GM23338 (cell line): Measurements from ENCODE around the gene ATXN7L1. TPM values are rescaled to one million over a fixed set of nuclear protein-coding genes. Genes with fewer than 3 reads are reported as not detected.

Experiments
- ATAC-seq: fragments of 200-7000 bp; cut with Tn5 transposase; 3 replicates; pipeline ENCODE4 v1.9.1; 2020
- DNase-seq: peaks from one replicate; pipeline ENCODE4 v3.0.0-alpha.2; 2015; ENCODE audit warnings: low spot score
- H2AFZ ChIP-seq: fragments of 200-600 bp; sonication (generic); 2 replicates; pipeline ENCODE4 v1.8.0; 2016; ENCODE audit warnings: antibody characterized with exemption, mild to moderate bottlenecking, moderate library complexity
- H3F3A ChIP-seq: fragments of 200-600 bp; sonication (generic); replicated peaks from 2 replicates; pipeline ENCODE4 v1.8.0; 2017; ENCODE audit warnings: antibody characterized with exemption, mixed run types, low read depth
- H3K27ac ChIP-seq: fragments of 200-600 bp; sonication (generic); 2 replicates; pipeline ENCODE4 v1.6.1; 2016; ENCODE audit warnings: low read depth
- H3K27me3 ChIP-seq: fragments of 200-600 bp; sonication (generic); 2 replicates; pipeline ENCODE4 v1.8.0; 2016; ENCODE audit warnings: mild to moderate bottlenecking, mixed run types, moderate library complexity; ENCODE audit not compliant: insufficient read depth
- H3K36me3 ChIP-seq: fragments of 200-600 bp; sonication (generic); 2 replicates; pipeline ENCODE4 v1.8.0; 2016; ENCODE audit warnings: mild to moderate bottlenecking; ENCODE audit not compliant: insufficient read depth
- H3K4me1 ChIP-seq: fragments of 200-600 bp; sonication (generic); 2 replicates; pipeline ENCODE4 v1.8.0; 2016; ENCODE audit warnings: mild to moderate bottlenecking, moderate library complexity; ENCODE audit not compliant: insufficient read depth
- H3K4me2 ChIP-seq: fragments of 200-600 bp; sonication (generic); 2 replicates; pipeline ENCODE4 v1.7.1; 2017; ENCODE audit warnings: mixed run types
- H3K4me3 ChIP-seq: fragments of 200-600 bp; sonication (generic); 2 replicates; pipeline ENCODE4 v1.6.1; 2016; ENCODE audit warnings: mixed run types
- H3K79me2 ChIP-seq: fragments of 200-600 bp; sonication (generic); replicated peaks from 2 replicates; pipeline ENCODE4 v1.8.0; 2017; ENCODE audit warnings: mild to moderate bottlenecking; ENCODE audit not compliant: insufficient read depth
- H3K9me2 ChIP-seq: fragments of 200-600 bp; sonication (generic); 2 replicates; pipeline ENCODE4 v1.8.0; 2017; ENCODE audit not compliant: insufficient read depth
- H4K20me1 ChIP-seq: fragments of 200-600 bp; sonication (generic); replicated peaks from 2 replicates; pipeline ENCODE4 v1.8.0; 2017; ENCODE audit warnings: mild to moderate bottlenecking; ENCODE audit not compliant: insufficient read depth
- H3K27ac Mint-ChIP-seq: 2 replicates; pipeline ENCODE4 v1.8.0; 2020; ENCODE audit warnings: inconsistent platforms, mild to moderate bottlenecking, moderate library complexity, mixed read lengths
- H3K27me3 Mint-ChIP-seq: 3 replicates; pipeline ENCODE4 v1.8.0; 2022; ENCODE audit warnings: low read depth, mild to moderate bottlenecking, moderate library complexity, mixed read lengths, inconsistent platforms; ENCODE audit not compliant: insufficient read depth, poor library complexity
- H3K36me3 Mint-ChIP-seq: 3 replicates; pipeline ENCODE4 v1.8.0; 2021; ENCODE audit warnings: low read depth, mild to moderate bottlenecking, inconsistent platforms, moderate library complexity, mixed read lengths
- H3K4me1 Mint-ChIP-seq: 3 replicates; pipeline ENCODE4 v1.8.0; 2020; ENCODE audit warnings: mild to moderate bottlenecking, inconsistent platforms, mixed read lengths
- H3K4me3 Mint-ChIP-seq: 3 replicates; pipeline ENCODE4 v1.8.0; 2021; ENCODE audit warnings: moderate library complexity, mild to moderate bottlenecking, inconsistent platforms, mixed read lengths
- H3K9me3 Mint-ChIP-seq: 3 replicates; pipeline ENCODE4 v1.8.0; 2020; ENCODE audit warnings: moderate library complexity, mild to moderate bottlenecking, inconsistent platforms, mixed read lengths
- CREB1 ChIP-seq: fragments of 250-450 bp; sonication (Bioruptor Pico); IDR thresholded peaks from 2 replicates; pipeline ENCODE4 v1.5.0; 2020; ENCODE audit warnings: low read depth, mild to moderate bottlenecking, moderate library complexity
- EZH2 ChIP-seq: fragments of 200-600 bp; sonication (generic); IDR thresholded peaks from one replicate; pipeline ENCODE4 v1.8.0; 2017; ENCODE audit warnings: antibody characterized with exemption, mild to moderate bottlenecking, low read depth; ENCODE audit not compliant: unreplicated experiment
- EZH2phosphoT487 ChIP-seq: fragments of 200-600 bp; sonication (generic); IDR thresholded peaks from one replicate; pipeline ENCODE4 v1.8.1; 2018; ENCODE audit warnings: antibody characterized with exemption; ENCODE audit not compliant: unreplicated experiment
- JUNB ChIP-seq: IDR thresholded peaks from one replicate; pipeline ENCODE4 v1.6.1; 2016; ENCODE audit warnings: antibody characterized with exemption; ENCODE audit not compliant: unreplicated experiment
- NANOG ChIP-seq: IDR thresholded peaks from 2 replicates; pipeline ENCODE4 v1.6.1; 2016; ENCODE audit warnings: antibody characterized with exemption, borderline replicate concordance
- POLR2AphosphoS5 ChIP-seq: IDR thresholded peaks from 2 replicates; pipeline ENCODE4 v1.6.1; 2016; ENCODE audit warnings: antibody characterized with exemption, low read depth
- STAT1 ChIP-seq: IDR thresholded peaks from one replicate; pipeline ENCODE4 v1.6.1; 2016; ENCODE audit warnings: antibody characterized with exemption; ENCODE audit not compliant: unreplicated experiment
- ZNF114 ChIP-seq: fragments of 250-450 bp; sonication (Bioruptor Pico); IDR thresholded peaks from 2 replicates; pipeline ENCODE4 v1.5.0; 2020; ENCODE audit warnings: mild to moderate bottlenecking, moderate library complexity
- ZNF331 ChIP-seq: fragments of 250-450 bp; sonication (Bioruptor Pico); IDR thresholded peaks from 2 replicates; pipeline ENCODE4 v1.5.0; 2020; ENCODE audit warnings: low read depth, mild to moderate bottlenecking, moderate library complexity
- polyA plus RNA-seq: library from polyadenylated mRNA; unstranded; fragments of >200 nt; fragmentation: Nextera tagmentation; extraction: Ambion mirVana; gene quantifications from 2 replicates; pipeline ENCODE4 v1.2.1, GENCODE V29; 2016
- total RNA-seq: library from RNA; depleted of rRNA; stranded (reverse); fragments of >200 nt; shearing (Covaris generic); gene quantifications from 2 replicates; pipeline ENCODE4 v1.2.3, GENCODE V29; 2014
- TF ChIP-seq, protein P1 (sequence below): fragments of 250-450 bp; sonication (Bioruptor Pico); IDR thresholded peaks from 2 replicates; pipeline ENCODE4 v1.5.0; 2020; ENCODE audit warnings: mild to moderate bottlenecking, moderate library complexity
- TF ChIP-seq, protein P2 (sequence below), 2 experiments: fragments of 200-600 bp in 1 of 2; sonication (generic) in 1 of 2; conservative IDR thresholded peaks; 2 replicates each; pipeline versions ENCODE4 v1.5.1 to v1.6.1; 2016 to 2017; ENCODE audit warnings: antibody characterized with exemption in 2 of 2, low read depth in 2 of 2, mild to moderate bottlenecking in 2 of 2, moderate library complexity in 1 of 2
- TF ChIP-seq, protein P3 (sequence below): IDR thresholded peaks from 2 replicates; pipeline ENCODE4 v1.6.1; 2016; ENCODE audit warnings: antibody characterized with exemption
- TF ChIP-seq, protein P4 (sequence below): IDR thresholded peaks from one replicate; pipeline ENCODE4 v1.6.1; 2018; ENCODE audit warnings: antibody characterized with exemption; ENCODE audit not compliant: unreplicated experiment

The ATXN7L1 gene
- total and polyA plus RNA-seq, 2 experiments from 2014 or later: 22.8 to 29.8 TPM

DNA sequence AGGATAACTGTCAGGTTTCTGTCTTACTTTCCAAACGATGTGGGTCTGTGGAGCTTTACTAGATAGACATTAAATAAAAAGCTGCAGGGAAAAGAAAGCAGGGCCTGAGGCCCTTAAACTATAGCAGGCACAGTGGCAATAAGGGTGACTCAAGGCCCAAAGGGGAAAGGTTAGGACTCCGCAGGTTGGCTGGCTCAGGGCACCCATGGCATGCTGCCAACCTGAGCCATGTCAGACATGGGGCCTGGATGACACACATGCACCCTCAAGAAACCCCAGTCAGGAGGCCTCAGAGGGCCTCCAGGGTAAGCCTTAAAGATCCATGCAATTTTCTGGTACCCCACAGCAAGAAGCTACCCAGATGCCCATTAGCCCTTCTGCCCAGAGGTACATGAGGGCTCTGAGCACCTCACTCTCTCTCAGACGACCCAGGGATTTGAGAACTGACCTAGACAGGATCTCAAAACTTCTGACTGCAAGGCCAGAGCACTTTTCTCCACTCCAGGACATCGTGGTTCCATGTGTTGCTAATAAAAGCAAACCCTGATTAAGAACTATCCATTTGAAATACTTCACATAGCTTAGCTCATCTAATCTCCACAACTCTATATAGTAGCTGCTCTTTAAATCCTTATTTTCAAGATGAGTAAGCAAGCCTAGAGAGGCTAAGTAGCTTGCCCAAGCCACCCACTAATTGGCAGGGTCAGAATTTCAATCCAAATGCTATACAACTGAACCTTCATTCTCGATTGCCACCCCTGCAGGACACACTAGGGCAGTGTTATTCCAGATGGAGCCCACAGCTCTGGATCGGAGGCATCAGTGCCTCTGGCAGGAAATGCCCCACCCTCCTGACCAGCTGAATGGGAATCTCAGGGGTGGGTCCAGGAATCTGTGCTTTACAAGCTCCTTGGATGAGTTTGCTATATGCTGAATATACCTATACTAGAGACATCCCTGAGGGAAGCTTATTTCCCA lies 162.6 kb downstream of the ATXN7L1 start:
- peaks cover 68% of the 10 kb centered on the region for H3K36me3 Mint-ChIP-seq
- TF ChIP-seq EZH2: no peak
- TF ChIP-seq POLR2AphosphoS5: no peak
- TF ChIP-seq NANOG: no peak
- TF ChIP-seq CREB1: no peak
- TF ChIP-seq, protein P1, sequence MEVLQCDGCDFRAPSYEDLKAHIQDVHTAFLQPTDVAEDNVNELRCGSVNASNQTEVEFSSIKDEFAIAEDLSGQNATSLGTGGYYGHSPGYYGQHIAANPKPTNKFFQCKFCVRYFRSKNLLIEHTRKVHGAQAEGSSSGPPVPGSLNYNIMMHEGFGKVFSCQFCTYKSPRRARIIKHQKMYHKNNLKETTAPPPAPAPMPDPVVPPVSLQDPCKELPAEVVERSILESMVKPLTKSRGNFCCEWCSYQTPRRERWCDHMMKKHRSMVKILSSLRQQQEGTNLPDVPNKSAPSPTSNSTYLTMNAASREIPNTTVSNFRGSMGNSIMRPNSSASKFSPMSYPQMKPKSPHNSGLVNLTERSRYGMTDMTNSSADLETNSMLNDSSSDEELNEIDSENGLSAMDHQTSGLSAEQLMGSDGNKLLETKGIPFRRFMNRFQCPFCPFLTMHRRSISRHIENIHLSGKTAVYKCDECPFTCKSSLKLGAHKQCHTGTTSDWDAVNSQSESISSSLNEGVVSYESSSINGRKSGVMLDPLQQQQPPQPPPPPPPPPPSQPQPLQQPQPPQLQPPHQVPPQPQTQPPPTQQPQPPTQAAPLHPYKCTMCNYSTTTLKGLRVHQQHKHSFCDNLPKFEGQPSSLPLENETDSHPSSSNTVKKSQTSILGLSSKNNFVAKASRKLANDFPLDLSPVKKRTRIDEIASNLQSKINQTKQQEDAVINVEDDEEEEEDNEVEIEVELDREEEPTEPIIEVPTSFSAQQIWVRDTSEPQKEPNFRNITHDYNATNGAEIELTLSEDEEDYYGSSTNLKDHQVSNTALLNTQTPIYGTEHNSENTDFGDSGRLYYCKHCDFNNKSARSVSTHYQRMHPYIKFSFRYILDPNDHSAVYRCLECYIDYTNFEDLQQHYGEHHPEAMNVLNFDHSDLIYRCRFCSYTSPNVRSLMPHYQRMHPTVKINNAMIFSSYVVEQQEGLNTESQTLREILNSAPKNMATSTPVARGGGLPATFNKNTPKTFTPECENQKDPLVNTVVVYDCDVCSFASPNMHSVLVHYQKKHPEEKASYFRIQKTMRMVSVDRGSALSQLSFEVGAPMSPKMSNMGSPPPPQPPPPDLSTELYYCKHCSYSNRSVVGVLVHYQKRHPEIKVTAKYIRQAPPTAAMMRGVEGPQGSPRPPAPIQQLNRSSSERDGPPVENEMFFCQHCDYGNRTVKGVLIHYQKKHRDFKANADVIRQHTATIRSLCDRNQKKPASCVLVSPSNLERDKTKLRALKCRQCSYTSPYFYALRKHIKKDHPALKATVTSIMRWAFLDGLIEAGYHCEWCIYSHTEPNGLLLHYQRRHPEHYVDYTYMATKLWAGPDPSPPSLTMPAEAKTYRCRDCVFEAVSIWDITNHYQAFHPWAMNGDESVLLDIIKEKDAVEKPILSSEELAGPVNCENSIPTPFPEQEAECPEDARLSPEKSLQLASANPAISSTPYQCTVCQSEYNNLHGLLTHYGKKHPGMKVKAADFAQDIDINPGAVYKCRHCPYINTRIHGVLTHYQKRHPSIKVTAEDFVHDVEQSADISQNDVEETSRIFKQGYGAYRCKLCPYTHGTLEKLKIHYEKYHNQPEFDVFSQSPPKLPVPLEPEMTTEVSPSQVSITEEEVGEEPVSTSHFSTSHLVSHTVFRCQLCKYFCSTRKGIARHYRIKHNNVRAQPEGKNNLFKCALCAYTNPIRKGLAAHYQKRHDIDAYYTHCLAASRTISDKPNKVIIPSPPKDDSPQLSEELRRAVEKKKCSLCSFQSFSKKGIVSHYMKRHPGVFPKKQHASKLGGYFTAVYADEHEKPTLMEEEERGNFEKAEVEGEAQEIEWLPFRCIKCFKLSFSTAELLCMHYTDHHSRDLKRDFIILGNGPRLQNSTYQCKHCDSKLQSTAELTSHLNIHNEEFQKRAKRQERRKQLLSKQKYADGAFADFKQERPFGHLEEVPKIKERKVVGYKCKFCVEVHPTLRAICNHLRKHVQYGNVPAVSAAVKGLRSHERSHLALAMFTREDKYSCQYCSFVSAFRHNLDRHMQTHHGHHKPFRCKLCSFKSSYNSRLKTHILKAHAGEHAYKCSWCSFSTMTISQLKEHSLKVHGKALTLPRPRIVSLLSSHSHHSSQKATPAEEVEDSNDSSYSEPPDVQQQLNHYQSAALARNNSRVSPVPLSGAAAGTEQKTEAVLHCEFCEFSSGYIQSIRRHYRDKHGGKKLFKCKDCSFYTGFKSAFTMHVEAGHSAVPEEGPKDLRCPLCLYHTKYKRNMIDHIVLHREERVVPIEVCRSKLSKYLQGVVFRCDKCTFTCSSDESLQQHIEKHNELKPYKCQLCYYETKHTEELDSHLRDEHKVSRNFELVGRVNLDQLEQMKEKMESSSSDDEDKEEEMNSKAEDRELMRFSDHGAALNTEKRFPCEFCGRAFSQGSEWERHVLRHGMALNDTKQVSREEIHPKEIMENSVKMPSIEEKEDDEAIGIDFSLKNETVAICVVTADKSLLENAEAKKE (CRISPR knock-in tag): no peak
- TF ChIP-seq, protein P2, sequence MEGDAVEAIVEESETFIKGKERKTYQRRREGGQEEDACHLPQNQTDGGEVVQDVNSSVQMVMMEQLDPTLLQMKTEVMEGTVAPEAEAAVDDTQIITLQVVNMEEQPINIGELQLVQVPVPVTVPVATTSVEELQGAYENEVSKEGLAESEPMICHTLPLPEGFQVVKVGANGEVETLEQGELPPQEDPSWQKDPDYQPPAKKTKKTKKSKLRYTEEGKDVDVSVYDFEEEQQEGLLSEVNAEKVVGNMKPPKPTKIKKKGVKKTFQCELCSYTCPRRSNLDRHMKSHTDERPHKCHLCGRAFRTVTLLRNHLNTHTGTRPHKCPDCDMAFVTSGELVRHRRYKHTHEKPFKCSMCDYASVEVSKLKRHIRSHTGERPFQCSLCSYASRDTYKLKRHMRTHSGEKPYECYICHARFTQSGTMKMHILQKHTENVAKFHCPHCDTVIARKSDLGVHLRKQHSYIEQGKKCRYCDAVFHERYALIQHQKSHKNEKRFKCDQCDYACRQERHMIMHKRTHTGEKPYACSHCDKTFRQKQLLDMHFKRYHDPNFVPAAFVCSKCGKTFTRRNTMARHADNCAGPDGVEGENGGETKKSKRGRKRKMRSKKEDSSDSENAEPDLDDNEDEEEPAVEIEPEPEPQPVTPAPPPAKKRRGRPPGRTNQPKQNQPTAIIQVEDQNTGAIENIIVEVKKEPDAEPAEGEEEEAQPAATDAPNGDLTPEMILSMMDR (conservative IDR thresholded peaks at IDR 0.05; ENCODE audit: low read depth in 2 of 2): no peak
- TF ChIP-seq EZH2phosphoT487: no peak
- TF ChIP-seq, protein P3, sequence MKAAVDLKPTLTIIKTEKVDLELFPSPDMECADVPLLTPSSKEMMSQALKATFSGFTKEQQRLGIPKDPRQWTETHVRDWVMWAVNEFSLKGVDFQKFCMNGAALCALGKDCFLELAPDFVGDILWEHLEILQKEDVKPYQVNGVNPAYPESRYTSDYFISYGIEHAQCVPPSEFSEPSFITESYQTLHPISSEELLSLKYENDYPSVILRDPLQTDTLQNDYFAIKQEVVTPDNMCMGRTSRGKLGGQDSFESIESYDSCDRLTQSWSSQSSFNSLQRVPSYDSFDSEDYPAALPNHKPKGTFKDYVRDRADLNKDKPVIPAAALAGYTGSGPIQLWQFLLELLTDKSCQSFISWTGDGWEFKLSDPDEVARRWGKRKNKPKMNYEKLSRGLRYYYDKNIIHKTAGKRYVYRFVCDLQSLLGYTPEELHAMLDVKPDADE: no peak
- TF ChIP-seq ZNF331 (CRISPR knock-in tag): no peak
- TF ChIP-seq STAT1: no peak
- TF ChIP-seq JUNB: no peak
- TF ChIP-seq, protein P4, sequence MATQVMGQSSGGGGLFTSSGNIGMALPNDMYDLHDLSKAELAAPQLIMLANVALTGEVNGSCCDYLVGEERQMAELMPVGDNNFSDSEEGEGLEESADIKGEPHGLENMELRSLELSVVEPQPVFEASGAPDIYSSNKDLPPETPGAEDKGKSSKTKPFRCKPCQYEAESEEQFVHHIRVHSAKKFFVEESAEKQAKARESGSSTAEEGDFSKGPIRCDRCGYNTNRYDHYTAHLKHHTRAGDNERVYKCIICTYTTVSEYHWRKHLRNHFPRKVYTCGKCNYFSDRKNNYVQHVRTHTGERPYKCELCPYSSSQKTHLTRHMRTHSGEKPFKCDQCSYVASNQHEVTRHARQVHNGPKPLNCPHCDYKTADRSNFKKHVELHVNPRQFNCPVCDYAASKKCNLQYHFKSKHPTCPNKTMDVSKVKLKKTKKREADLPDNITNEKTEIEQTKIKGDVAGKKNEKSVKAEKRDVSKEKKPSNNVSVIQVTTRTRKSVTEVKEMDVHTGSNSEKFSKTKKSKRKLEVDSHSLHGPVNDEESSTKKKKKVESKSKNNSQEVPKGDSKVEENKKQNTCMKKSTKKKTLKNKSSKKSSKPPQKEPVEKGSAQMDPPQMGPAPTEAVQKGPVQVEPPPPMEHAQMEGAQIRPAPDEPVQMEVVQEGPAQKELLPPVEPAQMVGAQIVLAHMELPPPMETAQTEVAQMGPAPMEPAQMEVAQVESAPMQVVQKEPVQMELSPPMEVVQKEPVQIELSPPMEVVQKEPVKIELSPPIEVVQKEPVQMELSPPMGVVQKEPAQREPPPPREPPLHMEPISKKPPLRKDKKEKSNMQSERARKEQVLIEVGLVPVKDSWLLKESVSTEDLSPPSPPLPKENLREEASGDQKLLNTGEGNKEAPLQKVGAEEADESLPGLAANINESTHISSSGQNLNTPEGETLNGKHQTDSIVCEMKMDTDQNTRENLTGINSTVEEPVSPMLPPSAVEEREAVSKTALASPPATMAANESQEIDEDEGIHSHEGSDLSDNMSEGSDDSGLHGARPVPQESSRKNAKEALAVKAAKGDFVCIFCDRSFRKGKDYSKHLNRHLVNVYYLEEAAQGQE: no peak
- no peak for TF ChIP-seq ZNF114 (CRISPR knock-in tag)
- ATAC-seq: no peak

More for the DNA sequence above, 162.6 kb downstream of the ATXN7L1 start:
- H3K4me2 ChIP-seq: no peak overlapping the region
- H3K4me3 ChIP-seq: no peak overlapping the region
- no peaks in the 10 kb centered on the region for H4K20me1 ChIP-seq
- H3K9me3 Mint-ChIP-seq: peaks cover 50% of the 10 kb centered on the region
- no peaks in the 10 kb centered on the region for H3K9me2 ChIP-seq
- H3K27me3 ChIP-seq: no peaks in the 10 kb centered on the region
- H3K36me3 ChIP-seq: peaks cover 21% of the 10 kb centered on the region
- DNase-seq: no peak
- H3K27me3 Mint-ChIP-seq: peaks cover 30% of the 10 kb centered on the region
- peaks cover 9% of the 10 kb centered on the region; the same call in 1 of the 2 replicates for H3F3A ChIP-seq
- H3K27ac ChIP-seq: no peak overlapping the region
- H3K4me1 Mint-ChIP-seq: peaks cover 10% of the 10 kb centered on the region
- H3K4me3 Mint-ChIP-seq: no peak overlapping the region
- H2AFZ ChIP-seq: no peak overlapping the region
- H3K4me1 ChIP-seq: peaks cover 5% of the 10 kb centered on the region
- no peak overlapping the region for H3K27ac Mint-ChIP-seq
- no peaks in the 10 kb centered on the region for H3K79me2 ChIP-seq
